Mucosa of descending colon (tissue), 3 donors: ENCODE results near the gene RBM20. TPM values are rescaled to one million over a fixed set of nuclear protein-coding genes. Genes with fewer than 3 reads are reported as not detected.
"Not testable (repeated sequence)": the region's sequence is repeated elsewhere in the genome, so short reads cannot be mapped to it uniquely, and the experiment has no call there.

ENCODE experiments used
- ATAC-seq: fragments of 200-7000 bp; cut with Tn5 transposase; one replicate; pipeline ENCODE4 v1.9.1; 2020; ENCODE audit warnings: mild to moderate bottlenecking, moderate library complexity
- DNase-seq, 3 donors: peaks; one replicate each; pipeline ENCODE4 v3.0.0-alpha.2; 2020
- H3K36me3 ChIP-seq: fragments of 200-600 bp; one replicate; pipeline ENCODE4 v1.8.0; 2021; ENCODE audit warnings: low read depth, mild to moderate bottlenecking
- H3K4me1 ChIP-seq: fragments of 200-600 bp; one replicate; pipeline ENCODE4 v1.8.0; 2021; ENCODE audit warnings: low read depth, mild to moderate bottlenecking
- H3K4me3 ChIP-seq: fragments of 200-600 bp; one replicate; pipeline ENCODE4 v1.8.0; 2021; ENCODE audit warnings: mild to moderate bottlenecking
- H3K9me3 ChIP-seq: fragments of 200-600 bp; one replicate; pipeline ENCODE4 v1.8.0; 2021; ENCODE audit warnings: mild to moderate bottlenecking
- intact Hi-C, 2 donors: fragments of 100-400 bp; cut with DNase I in 1 of 2; cut with micrococcal nuclease in 1 of 2; formaldehyde crosslinking; loops; one replicate each; pipeline versions ENCODE4 v1.11.0 to v1.11.1; 2022; cut with DNase I, micrococcal nuclease
- total RNA-seq, 3 donors: library from RNA; stranded (reverse); fragmentation: NEBNext Ultra II Directional in 2 of 3; extraction: Animal tissue kit (Norgen Biotek cat#: 25700) in 2 of 3; gene quantifications; one replicate each; pipeline versions ENCODE4 v1.2.1 to v1.2.4, GENCODE V29; 2021 to 2023
- TF ChIP-seq, protein P1 (sequence below): fragments of 200-600 bp; IDR thresholded peaks from one replicate; pipeline ENCODE4 v1.8.0; 2022; ENCODE audit warnings: antibody characterized with exemption, mild to moderate bottlenecking
- donor health status: DM: no; HTN: no; CAD: no; lungs with moderate emphysema.
- donor health status: DM: no; HTN: no; CAD: no.
- donor health status: DM: no; HTN: yes; CAD: no.

RBM20 gene
- total RNA-seq, 3 donors from 2014 or later = 0.46 to 9.7 (median 2.0) TPM

- no peaks in the 10 kb centered on the region for H3K9me3 ChIP-seq
- TF ChIP-seq, protein P1, sequence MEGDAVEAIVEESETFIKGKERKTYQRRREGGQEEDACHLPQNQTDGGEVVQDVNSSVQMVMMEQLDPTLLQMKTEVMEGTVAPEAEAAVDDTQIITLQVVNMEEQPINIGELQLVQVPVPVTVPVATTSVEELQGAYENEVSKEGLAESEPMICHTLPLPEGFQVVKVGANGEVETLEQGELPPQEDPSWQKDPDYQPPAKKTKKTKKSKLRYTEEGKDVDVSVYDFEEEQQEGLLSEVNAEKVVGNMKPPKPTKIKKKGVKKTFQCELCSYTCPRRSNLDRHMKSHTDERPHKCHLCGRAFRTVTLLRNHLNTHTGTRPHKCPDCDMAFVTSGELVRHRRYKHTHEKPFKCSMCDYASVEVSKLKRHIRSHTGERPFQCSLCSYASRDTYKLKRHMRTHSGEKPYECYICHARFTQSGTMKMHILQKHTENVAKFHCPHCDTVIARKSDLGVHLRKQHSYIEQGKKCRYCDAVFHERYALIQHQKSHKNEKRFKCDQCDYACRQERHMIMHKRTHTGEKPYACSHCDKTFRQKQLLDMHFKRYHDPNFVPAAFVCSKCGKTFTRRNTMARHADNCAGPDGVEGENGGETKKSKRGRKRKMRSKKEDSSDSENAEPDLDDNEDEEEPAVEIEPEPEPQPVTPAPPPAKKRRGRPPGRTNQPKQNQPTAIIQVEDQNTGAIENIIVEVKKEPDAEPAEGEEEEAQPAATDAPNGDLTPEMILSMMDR = no peak
- DNase-seq (no peak), ATAC-seq (no peak)
- no peaks in the 10 kb centered on the region for H3K36me3 ChIP-seq
- no peak overlapping the region for H3K4me3 ChIP-seq
- no peaks in the 10 kb centered on the region for H3K4me1 ChIP-seq
- intact Hi-C loops = no loop called here
Measured at GRCh38 chr10:110636932-110637557, 7.1 kb upstream of the RBM20 start.

DNA sequence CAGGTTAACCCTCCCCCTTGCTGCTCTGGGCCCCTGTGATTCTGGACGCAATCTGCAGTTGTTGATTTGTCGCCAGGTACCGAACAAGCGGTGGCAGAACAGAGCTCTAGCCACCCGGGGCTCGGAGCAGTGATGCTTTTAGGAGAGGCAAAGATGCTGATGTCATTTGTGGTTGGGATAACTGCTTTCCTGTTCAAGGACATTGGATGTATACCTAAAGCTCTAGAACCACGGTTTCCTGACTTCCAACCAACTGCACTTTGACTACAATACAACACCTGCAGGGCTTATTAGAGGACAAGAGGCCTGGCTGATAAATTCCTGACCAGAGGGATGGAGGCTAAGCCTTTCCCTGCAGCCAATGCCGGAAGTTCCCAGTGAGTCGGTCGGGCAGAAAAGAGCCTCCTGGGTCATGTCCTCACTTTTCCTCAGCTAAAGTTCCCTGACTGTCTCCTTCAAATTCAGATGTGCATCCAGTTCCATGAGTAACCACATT is 6.5 kb upstream of the RBM20 start:
- Histone ChIP-seq H3K4me1 (no peaks in the 10 kb centered on the region), H3K36me3 (no peaks in the 10 kb centered on the region), H3K9me3 (no peaks in the 10 kb centered on the region), H3K4me3 (no peak overlapping the region)
- intact Hi-C loops = no loop called here
- DNase-seq (no peak), ATAC-seq (no peak)
- TF ChIP-seq, protein P1 = no peak

GRCh38 chr10:110638319-110638718 is 5.8 kb upstream of the RBM20 start:
- no peak overlapping the region for H3K4me3 ChIP-seq
- H3K4me1 ChIP-seq = peaks cover 4% of the 10 kb centered on the region
- H3K36me3 ChIP-seq = no peaks in the 10 kb centered on the region
- intact Hi-C loops = no loop called here
- TF ChIP-seq, protein P1 = no peak
- no peaks in the 10 kb centered on the region for H3K9me3 ChIP-seq
- DNase-seq (no peak), ATAC-seq (no peak)

DNA sequence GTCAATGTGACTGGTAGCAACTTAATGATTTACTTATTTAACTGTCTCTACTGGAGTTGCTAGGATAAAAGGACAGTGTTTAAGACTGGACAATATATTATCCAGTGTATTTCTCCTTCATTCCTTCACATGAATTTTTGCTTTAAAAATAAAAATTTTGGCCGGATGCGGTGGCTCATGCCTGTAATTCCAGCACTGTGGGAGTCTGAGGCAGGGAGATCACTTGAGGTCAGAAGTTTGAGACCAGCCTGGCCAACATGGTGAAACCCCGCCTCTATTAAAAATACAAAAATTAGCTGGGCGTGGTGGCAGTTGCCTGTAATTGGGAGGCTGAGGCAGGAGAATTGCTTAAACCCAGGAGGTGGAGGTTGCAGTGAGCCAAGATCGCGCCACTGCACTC is 5.1 kb upstream of the RBM20 start:
- intact Hi-C loops, H3K9me3 ChIP-seq, H3K36me3 ChIP-seq, DNase-seq, ATAC-seq, H3K4me3 ChIP-seq: not testable (repeated sequence)
- H3K4me1 ChIP-seq = peaks cover 11% of the 10 kb centered on the region

DNA sequence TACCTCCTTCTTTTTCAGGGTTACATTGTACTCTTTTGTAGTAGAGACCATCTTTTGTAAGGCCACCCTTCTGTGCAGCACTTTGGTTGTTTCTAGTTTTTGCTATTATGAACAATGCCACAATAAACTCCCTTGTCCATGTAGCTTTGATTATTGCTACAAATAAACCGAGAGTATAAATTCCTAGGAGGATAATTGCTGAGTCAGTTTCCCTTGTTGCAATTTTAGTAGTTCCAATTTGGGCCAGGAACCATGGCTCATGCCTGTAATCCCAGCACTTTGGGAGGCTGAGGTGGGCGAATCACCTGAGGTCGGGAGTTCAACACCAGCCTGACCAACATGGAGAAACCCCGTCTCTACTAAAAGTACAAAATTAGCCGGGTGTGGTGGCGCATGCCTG is 4.3 kb upstream of the RBM20 start:
- H3K36me3 ChIP-seq, intact Hi-C loops, DNase-seq, ATAC-seq, H3K9me3 ChIP-seq, H3K4me3 ChIP-seq: not testable (repeated sequence)
- H3K4me1 ChIP-seq = peaks cover 18% of the 10 kb centered on the region

- H3K4me3 ChIP-seq = no peak overlapping the region
- DNase-seq = no peak
- peaks cover 18% of the 10 kb centered on the region for H3K4me1 ChIP-seq
- no peaks in the 10 kb centered on the region for H3K9me3 ChIP-seq
- intact Hi-C loops = no loop called here
- H3K36me3 ChIP-seq = no peaks in the 10 kb centered on the region
- ATAC-seq = peak; percentile 43
- TF ChIP-seq, protein P1 = no peak
Measured at GRCh38 chr10:110641256-110641655, 2.9 kb upstream of the RBM20 start.
